ENCODE data around the gene RARRES1.

The RARRES1 gene, protein sequence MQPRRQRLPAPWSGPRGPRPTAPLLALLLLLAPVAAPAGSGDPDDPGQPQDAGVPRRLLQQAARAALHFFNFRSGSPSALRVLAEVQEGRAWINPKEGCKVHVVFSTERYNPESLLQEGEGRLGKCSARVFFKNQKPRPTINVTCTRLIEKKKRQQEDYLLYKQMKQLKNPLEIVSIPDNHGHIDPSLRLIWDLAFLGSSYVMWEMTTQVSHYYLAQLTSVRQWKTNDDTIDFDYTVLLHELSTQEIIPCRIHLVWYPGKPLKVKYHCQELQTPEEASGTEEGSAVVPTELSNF

DNA sequence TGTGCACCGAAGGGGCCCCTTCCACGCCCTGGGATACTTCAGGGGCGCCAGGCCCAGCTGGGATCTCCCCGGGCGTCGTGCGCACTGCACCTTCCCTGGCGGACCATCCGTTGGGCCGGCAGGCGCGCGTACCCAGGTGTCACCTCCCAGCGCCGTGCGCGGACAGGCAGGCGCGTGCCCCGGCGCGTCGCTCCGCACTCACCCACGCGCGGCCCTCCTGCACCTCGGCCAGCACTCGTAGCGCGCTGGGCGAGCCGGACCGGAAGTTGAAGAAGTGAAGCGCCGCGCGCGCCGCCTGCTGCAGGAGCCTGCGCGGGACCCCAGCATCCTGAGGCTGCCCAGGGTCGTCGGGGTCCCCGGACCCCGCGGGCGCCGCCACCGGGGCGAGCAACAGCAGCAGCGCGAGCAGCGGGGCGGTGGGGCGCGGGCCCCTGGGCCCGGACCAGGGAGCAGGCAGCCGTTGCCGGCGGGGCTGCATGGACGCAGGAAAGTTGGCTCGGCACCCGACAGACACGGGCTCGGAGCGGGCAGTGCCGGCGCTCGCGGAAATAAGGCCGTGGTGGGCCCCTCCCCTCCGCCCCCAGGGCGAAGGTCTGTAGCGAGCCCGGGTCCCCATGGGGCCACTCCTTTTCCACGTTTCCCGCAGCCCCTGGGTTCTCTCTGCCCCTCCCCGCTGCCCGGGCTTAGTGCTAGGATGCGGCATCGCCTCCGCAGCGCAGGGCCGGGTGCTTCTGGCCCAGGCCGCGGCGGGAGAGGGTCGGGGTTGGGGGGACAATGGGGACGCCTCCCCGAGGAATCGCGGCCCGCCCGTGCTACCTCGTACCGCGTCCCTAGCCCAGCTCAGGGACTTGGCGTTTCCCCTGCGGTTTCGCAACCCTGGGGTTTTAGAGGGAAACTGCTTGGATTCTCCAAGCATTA is at the start of gene RARRES1:
RARRES1 (minus strand) TSS at position 520 of the 918 bp plus-strand sequence; CDS start at position 478, 42 bp downstream.
- peak; percentile 1 for DNase-seq

DNA sequence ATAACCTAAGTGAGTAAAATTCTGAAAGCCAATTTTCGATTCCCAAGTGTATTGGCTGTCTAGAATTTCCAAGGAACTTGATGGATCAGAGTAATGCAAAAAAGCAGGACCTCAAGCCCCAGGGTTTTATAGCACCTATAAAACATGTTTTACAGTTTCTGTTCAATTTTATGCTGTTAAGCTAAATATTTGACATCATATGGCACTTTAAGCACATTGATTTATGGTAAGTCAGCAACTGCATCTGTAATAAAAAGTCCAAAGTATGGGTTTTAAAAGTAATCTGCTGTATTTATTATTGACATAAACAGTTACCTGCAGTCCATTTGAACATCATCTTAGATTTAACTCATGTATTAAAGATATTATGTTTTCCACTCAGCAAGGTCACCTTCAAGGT is 49.6 kb upstream of the RARRES1 start:
- DNase-seq: no peak

- DNase-seq: no peak
These were observed 48.9 kb upstream of the RARRES1 start for GRCh38 chr3:158781191-158781590.

GRCh38 chr3:158780766-158781165 is 48.5 kb upstream of the RARRES1 start:
- no peak for DNase-seq

DNA sequence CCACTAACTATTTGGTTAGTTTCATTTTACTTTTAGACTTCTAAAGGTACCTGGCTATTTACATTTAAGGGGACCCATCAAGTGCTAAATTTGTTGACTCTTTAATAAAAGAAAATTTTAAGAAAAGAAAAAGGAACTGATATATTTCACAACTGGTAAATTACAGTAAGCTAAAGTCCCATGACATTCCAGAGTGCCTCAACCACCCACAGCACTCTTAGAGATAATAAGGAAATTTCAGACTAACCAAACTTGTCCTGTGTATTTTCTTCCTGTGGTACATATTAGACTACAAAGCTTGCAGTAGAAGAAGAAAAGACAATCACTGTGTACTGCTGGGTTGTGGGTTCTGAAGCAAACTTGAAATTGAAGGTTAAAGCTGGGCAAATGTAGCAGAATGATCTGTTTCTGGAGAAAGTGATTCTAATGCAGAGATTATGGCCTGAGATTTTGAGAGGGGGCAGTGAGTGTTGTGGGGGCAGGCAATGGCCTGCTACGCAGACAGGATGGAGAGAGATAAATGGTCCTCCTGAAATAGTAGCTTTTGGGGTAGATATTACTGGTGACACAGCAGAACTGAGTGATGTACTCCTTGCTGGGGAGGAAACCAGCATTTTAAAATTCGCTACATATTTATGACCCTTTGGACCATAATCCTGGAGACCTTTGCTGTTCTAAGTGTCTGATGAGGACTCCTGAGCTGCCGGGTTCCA is 45.1 kb upstream of the RARRES1 start:
- DNase-seq: no peak

DNA sequence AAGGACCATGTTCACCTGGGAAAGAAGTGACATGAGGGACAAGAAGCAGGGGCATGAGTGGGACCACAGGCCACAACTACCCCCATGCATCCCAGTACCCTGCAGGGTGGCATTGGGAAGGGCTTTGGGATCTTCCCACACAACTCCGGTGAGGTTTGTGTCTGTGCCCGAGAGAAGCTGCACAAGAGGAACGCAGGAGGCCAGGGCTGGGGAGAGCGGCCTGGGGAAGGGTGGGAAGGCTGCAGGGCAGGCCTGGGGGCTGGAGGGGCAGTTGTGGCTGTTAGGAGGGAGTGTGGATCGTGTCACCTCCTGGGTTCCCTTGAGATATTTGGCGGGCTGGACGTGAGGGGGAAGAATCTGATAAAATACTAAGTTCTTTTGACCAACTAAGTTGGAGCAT is 44.3 kb upstream of the RARRES1 start:
- no peak for DNase-seq

- no peak for DNase-seq
These were observed 43.5 kb upstream of the RARRES1 start for GRCh38 chr3:158775426-158776410.

DNA sequence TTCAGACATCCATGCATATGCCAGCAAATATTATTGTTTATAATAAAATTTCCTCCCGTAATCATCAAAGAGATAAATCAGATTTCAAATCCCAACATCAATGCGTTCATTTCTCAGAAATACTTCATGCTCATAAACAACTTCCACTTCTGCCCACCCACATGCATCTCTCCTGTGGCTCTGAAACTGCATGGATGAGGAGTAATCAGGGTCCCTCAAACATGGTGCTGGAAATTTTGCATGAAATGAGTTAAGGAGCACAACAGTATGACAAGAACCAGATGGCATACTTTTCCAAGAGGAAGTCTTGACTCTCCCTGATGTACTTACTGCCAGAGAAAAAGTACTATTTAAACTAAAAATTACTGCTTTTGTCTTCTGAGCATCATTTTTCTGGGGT is 42.7 kb upstream of the RARRES1 start:
- no peak for DNase-seq

GRCh38 chr3:158773845-158774830 is 41.9 kb upstream of the RARRES1 start:
- no peak for DNase-seq

- no peak for DNase-seq
These were observed 40.9 kb upstream of the RARRES1 start for GRCh38 chr3:158773166-158773565.

GRCh38 chr3:158771982-158772381 is 39.7 kb upstream of the RARRES1 start:
- no peak for DNase-seq

DNA sequence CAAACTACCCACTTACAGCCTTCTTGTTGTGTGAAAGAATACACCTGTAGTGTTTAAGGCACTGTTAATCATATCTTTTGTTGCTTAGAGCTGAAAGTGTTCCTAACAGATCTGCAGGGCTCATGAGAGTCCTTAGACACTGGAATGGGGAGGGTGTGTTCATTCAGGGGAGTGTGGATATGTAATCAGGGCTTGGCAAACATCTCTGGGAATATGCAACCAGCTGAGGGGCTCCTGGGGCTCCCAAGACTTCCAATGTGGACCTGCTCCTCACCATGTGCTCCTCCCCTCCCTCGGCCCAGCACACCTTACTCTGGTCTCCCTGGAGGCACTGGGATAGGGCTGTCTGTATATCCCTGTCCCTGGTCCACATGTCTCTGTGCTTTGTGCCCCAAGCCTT is 39.3 kb upstream of the RARRES1 start:
- DNase-seq: no peak

DNA sequence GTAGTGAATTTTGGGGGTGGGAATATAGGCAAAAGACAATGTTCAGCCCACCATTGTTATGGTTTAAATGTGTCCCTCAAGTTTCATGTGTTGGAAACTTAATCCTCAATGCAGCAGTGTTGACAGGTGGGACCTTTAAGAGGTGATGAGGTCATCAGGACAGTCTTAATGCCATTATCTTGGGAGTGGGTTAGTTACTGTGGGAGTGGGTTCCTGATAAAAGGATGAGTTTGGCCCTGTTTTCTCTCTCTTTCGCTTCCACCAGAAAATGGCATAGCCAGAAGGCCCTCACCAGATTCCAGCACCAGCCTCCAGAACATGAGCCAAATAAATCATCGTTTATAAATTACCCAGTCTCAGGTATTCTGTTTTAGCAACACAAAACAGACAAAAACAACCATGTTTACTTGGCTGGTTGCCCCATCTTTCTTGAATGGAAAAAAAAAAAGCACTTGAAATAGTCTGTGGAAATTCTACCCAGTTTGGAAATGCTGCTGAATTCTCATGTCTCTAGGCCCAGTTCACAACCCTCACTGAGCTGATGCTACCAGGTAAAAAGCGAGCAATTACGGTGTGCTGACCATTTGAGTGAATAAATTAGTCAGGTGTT is 38.6 kb upstream of the RARRES1 start:
- no peak for DNase-seq

DNA sequence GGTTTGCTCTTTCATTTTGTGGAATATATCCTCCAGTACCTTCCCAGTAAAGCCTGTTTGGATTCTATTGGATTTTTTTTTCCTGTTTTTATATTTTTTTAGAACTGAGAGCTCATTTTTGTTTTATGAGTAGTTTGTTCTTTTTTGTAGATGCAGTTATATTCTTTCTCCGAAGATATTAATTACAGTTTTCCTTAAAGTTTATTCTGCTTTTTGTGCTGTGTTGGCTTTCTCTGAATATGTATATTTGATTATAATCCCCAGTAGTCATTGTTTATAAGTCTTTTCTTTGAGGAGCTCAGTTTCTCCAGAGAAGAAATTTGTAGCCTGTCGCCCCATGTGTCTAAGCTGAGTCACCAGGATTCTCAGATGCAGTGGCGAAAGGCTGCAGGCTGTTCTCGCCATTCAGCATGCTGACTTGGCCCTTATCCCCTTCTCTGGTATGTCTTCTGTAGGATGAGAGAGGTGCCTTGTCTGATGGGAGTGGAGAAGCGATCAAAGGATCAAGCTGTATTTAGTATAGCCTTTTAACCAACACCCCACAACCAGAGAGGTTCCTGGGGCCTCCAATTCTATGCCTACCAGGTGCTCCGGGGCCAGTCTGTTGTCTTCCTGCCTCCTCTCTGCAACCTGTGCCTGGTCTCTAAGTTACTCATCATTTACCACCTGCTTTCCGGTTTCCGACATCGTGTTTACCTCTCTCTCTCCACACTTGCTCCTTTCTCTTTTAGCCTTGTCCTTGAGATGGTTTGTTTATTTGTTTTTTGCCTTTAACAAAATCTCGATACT is 37.9 kb upstream of the RARRES1 start:
- DNase-seq: no peak

- DNase-seq: no peak
These were observed 37.3 kb upstream of the RARRES1 start for GRCh38 chr3:158769549-158769948.

DNA sequence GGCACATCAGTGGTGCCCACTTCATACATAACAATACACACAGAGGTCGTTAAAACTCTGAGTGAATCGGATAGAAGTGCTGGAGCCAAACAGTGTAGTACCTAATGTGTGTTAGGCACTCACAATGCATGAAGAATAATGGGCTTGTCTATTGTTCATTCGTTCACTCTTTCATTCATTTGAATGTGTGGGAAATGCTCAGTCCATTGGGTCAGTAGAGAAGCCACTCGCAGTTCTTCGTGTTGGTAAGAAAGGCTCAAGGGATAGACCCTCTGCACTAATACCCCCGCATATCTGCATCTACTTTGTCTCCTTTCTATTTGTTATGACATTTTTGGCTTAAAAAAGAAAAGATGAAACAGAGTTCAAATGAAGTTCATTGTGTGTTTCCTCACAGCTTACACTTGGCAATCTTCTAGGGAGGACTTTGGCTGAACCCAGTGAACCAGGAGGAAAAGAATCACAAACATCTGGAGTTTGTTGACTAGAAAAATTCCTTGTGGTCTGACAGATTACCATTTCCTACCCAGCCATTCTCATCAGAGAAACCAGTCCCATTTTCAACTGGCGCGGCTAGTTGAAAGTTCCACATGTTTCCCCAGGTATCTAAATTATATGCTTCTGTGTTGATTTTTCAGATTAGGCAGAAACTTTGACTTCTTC is 36.8 kb upstream of the RARRES1 start:
- no peak for DNase-seq

DNA sequence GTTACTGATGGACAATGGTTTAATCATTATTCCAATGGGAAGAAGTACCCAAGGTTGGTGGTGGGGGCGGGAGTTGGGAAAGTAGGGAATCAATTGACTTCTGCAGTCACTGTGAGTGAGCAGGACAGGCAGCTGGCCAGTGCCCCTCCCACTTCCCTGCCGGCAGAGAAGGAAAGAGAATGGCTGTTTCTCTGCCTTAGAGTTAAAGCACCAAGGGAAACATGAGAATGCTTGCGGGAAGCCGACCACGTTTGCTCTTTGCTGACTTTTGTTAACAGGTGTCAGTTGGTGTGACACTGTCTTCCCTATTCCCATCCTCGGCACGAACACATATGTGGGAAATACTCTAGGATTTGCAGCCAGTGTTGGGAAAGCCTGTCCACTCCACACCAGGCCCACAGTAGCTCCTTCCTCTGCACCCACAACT is 36.1 kb upstream of the RARRES1 start:
- DNase-seq: no peak

- DNase-seq: no peak
These were observed 34.1 kb upstream of the RARRES1 start for GRCh38 chr3:158766364-158766763.

Measured in NCI-H748 treated with DMSO at 0.1 percent for 48 hours (cell line).